Hepatocyte (in vitro differentiated cells): ENCODE measurements around the gene CENPT. TPM values are rescaled to one million over a fixed set of nuclear protein-coding genes. Genes with fewer than 3 reads are reported as not detected.

ENCODE experiments used
- DNase-seq: peaks from one replicate; pipeline ENCODE4 v3.0.0-alpha.2; 2016; ENCODE audit warnings: low spot score
- H2AFZ ChIP-seq: fragments of 200-600 bp; sonication (generic); 2 replicates; pipeline ENCODE4 v1.6.0; 2016; ENCODE audit warnings: antibody characterized with exemption, mild to moderate bottlenecking
- H3K27ac ChIP-seq: fragments of 200-600 bp; sonication (generic); 2 replicates; pipeline ENCODE4 v1.5.1; 2016; ENCODE audit warnings: mild to moderate bottlenecking
- H3K27me3 ChIP-seq: fragments of 200-600 bp; sonication (generic); 2 replicates; pipeline ENCODE4 v1.6.1; 2016
- H3K36me3 ChIP-seq: fragments of 200-600 bp; sonication (generic); replicated peaks from 2 replicates; pipeline ENCODE4 v1.5.1; 2016; ENCODE audit warnings: low read depth; ENCODE audit not compliant: insufficient read depth
- H3K4me1 ChIP-seq: fragments of 200-600 bp; sonication (generic); 2 replicates; pipeline ENCODE4 v1.5.1; 2016; ENCODE audit warnings: mild to moderate bottlenecking, moderate library complexity; ENCODE audit not compliant: insufficient read depth
- H3K4me2 ChIP-seq: fragments of 200-600 bp; sonication (generic); 2 replicates; pipeline ENCODE4 v1.6.0; 2016
- H3K4me3 ChIP-seq: fragments of 200-600 bp; sonication (generic); 2 replicates; pipeline ENCODE4 v1.5.1; 2016; ENCODE audit warnings: mild to moderate bottlenecking
- H3K79me2 ChIP-seq: fragments of 200-600 bp; sonication (generic); 2 replicates; pipeline ENCODE4 v1.6.0; 2017; ENCODE audit warnings: mild to moderate bottlenecking
- H3K9me2 ChIP-seq: fragments of 200-600 bp; sonication (generic); replicated peaks from 2 replicates; pipeline ENCODE4 v1.6.0; 2017; ENCODE audit warnings: mild to moderate bottlenecking; ENCODE audit not compliant: insufficient read depth
- H3K9me3 ChIP-seq: fragments of 200-600 bp; sonication (generic); 2 replicates; pipeline ENCODE4 v1.5.1; 2016; ENCODE audit warnings: low read depth, mild to moderate bottlenecking
- H4K20me1 ChIP-seq: fragments of 200-600 bp; sonication (generic); 2 replicates; pipeline ENCODE4 v1.6.0; 2016; ENCODE audit warnings: mild to moderate bottlenecking; ENCODE audit not compliant: insufficient read depth, poor library complexity, severe bottlenecking
- CTCF ChIP-seq: fragments of 200-600 bp; sonication (generic); IDR thresholded peaks from 2 replicates; pipeline ENCODE4 v1.5.1; 2016; ENCODE audit warnings: antibody characterized with exemption, mild to moderate bottlenecking; ENCODE audit not compliant: poor library complexity
- EZH2 ChIP-seq: fragments of 200-600 bp; sonication (generic); IDR thresholded peaks from 2 replicates; pipeline ENCODE4 v1.6.1; 2016; ENCODE audit warnings: antibody characterized with exemption, mild to moderate bottlenecking, borderline replicate concordance
- EZH2phosphoT487 ChIP-seq: fragments of 200-600 bp; sonication (generic); IDR thresholded peaks from one replicate; pipeline ENCODE4 v1.6.1; 2018; ENCODE audit warnings: antibody characterized with exemption, mild to moderate bottlenecking, low read depth, moderate library complexity; ENCODE audit not compliant: unreplicated experiment, severe bottlenecking
- WGBS: methylation state at CpG from one replicate; pipeline ENCODE4 v1.1.6; 2016; ENCODE audit warnings: low lambda C conversion rate; ENCODE audit errors: missing lambda C conversion rate; 5-methylcytosine and 5-hydroxymethylcytosine counted together
- polyA plus RNA-seq: library from polyadenylated mRNA; unstranded; fragments of >200 nt; fragmentation: Nextera tagmentation; extraction: Ambion mirVana; gene quantifications from 2 replicates; pipeline ENCODE4 v1.2.1, GENCODE V29; 2016
- total RNA-seq: library from RNA; depleted of rRNA; stranded (reverse); fragments of >200 nt; gene quantifications from 2 replicates; pipeline ENCODE4 v1.2.3, GENCODE V29; 2014

CENPT gene
- total and polyA plus RNA-seq, 2 experiments from 2014 or later: 38.1 to 84.0 TPM

- Histone ChIP-seq H3K4me2 (peak within 1 kb of the TSS; percentile 89), H3K27ac (peak within 1 kb of the TSS; percentile 99), H3K27me3 (no peaks in the 10 kb centered on the region), H3K4me1 (peaks cover 39% of the 10 kb centered on the region), H3K9me2 (no peaks in the 10 kb centered on the region), H3K4me3 (peak within 1 kb of the TSS; percentile 98), H3K36me3 (no peaks in the 10 kb centered on the region), H3K79me2 (peaks cover 79% of the 10 kb centered on the region), H4K20me1 (peaks cover 21% of the 10 kb centered on the region), H2AFZ (peak within 1 kb of the TSS; percentile 77), H3K9me3 (no peaks in the 10 kb centered on the region)
- peak; percentile 97 for DNase-seq
- WGBS: 1% methylated on average over 27 of the region's 57 CpGs
- TF ChIP-seq CTCF (no peak), EZH2phosphoT487 (no peak), EZH2 (no peak)
Observed at GRCh38 chr16:67846320-67847063, 1.0 kb downstream of the CENPT start, which contains the start of gene NUTF2. Gene NUTF2, plus strand, starts transcription at chr16:67846933. Its CDS starts 18,198 bp downstream, at chr16:67865131.

GRCh38 chr16:67846063-67846319 is 1.5 kb downstream of the CENPT start:
- peak overlapping the region; percentile 99 for H3K27ac ChIP-seq
- DNase-seq: no peak
- H4K20me1 ChIP-seq: peaks cover 20% of the 10 kb centered on the region
- TF ChIP-seq CTCF (no peak), EZH2phosphoT487 (no peak), EZH2 (no peak)
- H3K4me3 ChIP-seq: peak overlapping the region; percentile 98
- no peaks in the 10 kb centered on the region for H3K9me2 ChIP-seq
- H3K4me2 ChIP-seq: peak overlapping the region; percentile 89
- H2AFZ ChIP-seq: peak overlapping the region; percentile 77
- H3K79me2 ChIP-seq: peaks cover 74% of the 10 kb centered on the region
- no peaks in the 10 kb centered on the region for H3K36me3 ChIP-seq
- WGBS: 23% methylated on average over 2 of the region's 2 CpGs
- H3K9me3 ChIP-seq: no peaks in the 10 kb centered on the region
- H3K27me3 ChIP-seq: no peaks in the 10 kb centered on the region
- H3K4me1 ChIP-seq: peaks cover 39% of the 10 kb centered on the region

- Histone ChIP-seq H3K4me1 (peaks cover 39% of the 10 kb centered on the region), H3K36me3 (no peaks in the 10 kb centered on the region), H3K27me3 (no peaks in the 10 kb centered on the region), H3K9me2 (no peaks in the 10 kb centered on the region), H4K20me1 (peaks cover 16% of the 10 kb centered on the region), H2AFZ (no peak overlapping the region), H3K79me2 (peaks cover 68% of the 10 kb centered on the region), H3K4me3 (peak overlapping the region; percentile 98), H3K27ac (peak overlapping the region; percentile 99), H3K9me3 (no peaks in the 10 kb centered on the region), H3K4me2 (peak overlapping the region; percentile 89)
- TF ChIP-seq EZH2phosphoT487 (no peak), EZH2 (no peak), CTCF (no peak)
- no peak for DNase-seq
- 73% methylated on average over 5 of the region's 5 CpGs for WGBS
Observed at GRCh38 chr16:67845291-67846062, 2.0 kb downstream of the CENPT start.
